ENCODE data around the gene NEXN. TPM values are rescaled to one million over a fixed set of nuclear protein-coding genes. Genes with fewer than 3 reads are reported as not detected.

The NEXN gene
- total and polyA plus RNA-seq, 7 experiments from 2014 or later, result 0.33 to 2.6 (median 0.78) TPM

DNA sequence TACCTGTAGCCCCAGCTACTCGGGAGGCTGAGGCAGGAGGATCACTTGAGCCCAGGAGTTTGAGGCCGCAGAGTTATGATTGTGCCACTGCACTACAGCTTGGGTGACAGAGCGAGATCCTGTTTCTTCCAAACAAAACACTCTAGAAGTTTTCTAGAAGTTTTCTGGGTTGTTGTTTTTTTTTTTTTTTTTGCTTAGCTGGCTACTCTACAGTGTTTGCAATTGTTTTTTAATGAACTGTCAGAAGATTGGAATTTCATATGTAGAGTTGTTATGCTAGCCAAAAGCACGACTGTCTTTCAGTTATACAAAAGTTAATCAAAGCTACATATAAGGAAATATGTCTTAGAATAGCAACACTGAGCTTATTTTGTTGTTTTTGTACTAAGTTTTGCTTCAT is 30.9 kb upstream of the NEXN start:
- peaks cover 25 to 71% (median 65%) of the 10 kb centered on the region in 5 donors for H3K36me3 Mint-ChIP-seq
- peaks cover 0 to 5% (median 0%) of the 10 kb centered on the region in 3 experiments for H3K9me3 ChIP-seq (ENCODE audit: control insufficient read depth in 2 of 3, low read length in 3 of 3)
- H3K27ac ChIP-seq (ENCODE audit: low read depth, low read length), result no peak overlapping the region
- intact Hi-C loops (cut with micrococcal nuclease), result no loop called here
- peaks cover 5 to 41% (median 22%) of the 10 kb centered on the region in 11 donors for H3K9me3 Mint-ChIP-seq
- no peaks in the 10 kb centered on the region for H3K27me3 Mint-ChIP-seq
- no peak for ATAC-seq
- DNase-seq, result no peak
- no peak overlapping the region for H3K4me3 ChIP-seq (ENCODE audit: low read length)
- H3K4me1 Mint-ChIP-seq, result peaks cover 6 to 26% (median 21%) of the 10 kb centered on the region in 7 donors
- H3K4me3 Mint-ChIP-seq, result no peak overlapping the region
- H3K4me1 ChIP-seq (ENCODE audit: control insufficient read depth in 2 of 2, insufficient read depth in 2 of 2, low read length in 2 of 2), result no peaks in the 10 kb centered on the region
- POLR2A ChIA-PET, result no interaction called here
- CTCF ChIA-PET, result no interaction called here
- no peak overlapping the region for H3K27ac Mint-ChIP-seq
- no peaks in the 10 kb centered on the region for H3K27me3 ChIP-seq (ENCODE audit: control insufficient read depth in 2 of 2, insufficient read depth in 2 of 2, low read length in 2 of 2)
- H3K36me3 ChIP-seq (ENCODE audit: control insufficient read depth in 2 of 3, insufficient read depth in 3 of 3, low read length in 3 of 3), result peaks cover 0 to 12% (median 3%) of the 10 kb centered on the region in 3 experiments

DNA sequence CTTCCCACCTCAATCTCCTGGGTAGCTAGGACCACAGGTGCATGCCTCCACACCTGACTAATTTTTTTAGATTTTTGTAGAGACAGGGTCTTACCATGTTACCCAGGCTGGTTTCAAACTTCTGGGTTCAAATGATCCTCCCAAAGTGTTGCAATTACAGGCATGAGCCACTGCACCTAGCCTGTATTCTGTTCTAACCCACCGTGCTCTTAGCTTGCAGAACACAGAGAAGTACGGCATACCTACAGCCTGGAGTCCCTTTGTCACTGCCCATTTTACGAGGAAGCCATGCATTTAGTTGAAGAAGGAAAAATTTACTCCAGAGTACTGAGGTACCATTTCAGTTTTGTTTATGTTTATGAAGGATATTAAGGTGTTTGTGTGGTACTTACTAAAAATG is 29.7 kb upstream of the NEXN start:
- no peaks in the 10 kb centered on the region for H3K4me1 ChIP-seq (ENCODE audit: control insufficient read depth in 2 of 2, insufficient read depth in 2 of 2, low read length in 2 of 2)

DNA sequence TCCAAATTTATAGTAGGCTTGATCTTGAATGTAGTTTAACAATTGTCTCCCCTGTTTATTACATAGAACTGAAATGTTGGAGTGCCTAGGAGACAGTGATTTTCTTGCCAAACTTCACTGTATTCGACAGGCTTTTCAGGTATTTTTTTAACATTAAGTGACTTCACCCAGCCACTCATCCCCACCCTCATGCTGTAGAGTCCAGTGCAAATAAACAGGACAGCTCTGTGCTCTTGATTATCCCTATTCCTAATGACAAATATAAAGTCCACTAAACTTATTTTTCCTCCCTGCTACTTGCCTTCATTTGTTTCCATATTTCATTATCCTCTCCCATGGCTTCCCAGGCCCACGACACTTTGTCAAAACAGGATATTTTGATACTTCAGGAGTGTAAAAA is 29.2 kb upstream of the NEXN start:
- no peaks in the 10 kb centered on the region for H3K27me3 ChIP-seq (ENCODE audit: control insufficient read depth in 2 of 2, insufficient read depth in 2 of 2, low read length in 2 of 2)
- no peak overlapping the region for H3K27ac ChIP-seq (ENCODE audit: low read depth, low read length)
- intact Hi-C loops (cut with micrococcal nuclease), result no loop called here
- Mint-ChIP-seq H3K27ac (peak overlapping the region in 2 of 9 donors; percentile 5 to 51), H3K4me1 (peaks cover 6 to 25% (median 19%) of the 10 kb centered on the region in 7 donors), H3K9me3 (peaks cover 5 to 28% (median 20%) of the 10 kb centered on the region in 11 donors), H3K36me3 (peaks cover 25 to 66% (median 60%) of the 10 kb centered on the region in 5 donors), H3K27me3 (no peaks in the 10 kb centered on the region), H3K4me3 (no peak overlapping the region)
- H3K36me3 ChIP-seq (ENCODE audit: control insufficient read depth in 2 of 3, insufficient read depth in 3 of 3, low read length in 3 of 3), result peaks cover 0 to 14% (median 3%) of the 10 kb centered on the region in 3 experiments
- H3K9me3 ChIP-seq (ENCODE audit: control insufficient read depth in 2 of 3, low read length in 3 of 3), result no peaks in the 10 kb centered on the region
- DNase-seq (no peak), ATAC-seq (no peak)
- no peak overlapping the region for H3K4me3 ChIP-seq (ENCODE audit: low read length)
- POLR2A ChIA-PET, result no interaction called here
- CTCF ChIA-PET, result no interaction called here
- no peaks in the 10 kb centered on the region for H3K4me1 ChIP-seq (ENCODE audit: control insufficient read depth in 2 of 2, insufficient read depth in 2 of 2, low read length in 2 of 2)

More for the DNA sequence above, 29.7 kb upstream of the NEXN start:
- Mint-ChIP-seq H3K4me3 (no peak overlapping the region), H3K27ac (no peak overlapping the region), H3K36me3 (peaks cover 26 to 71% (median 65%) of the 10 kb centered on the region in 5 donors), H3K27me3 (no peaks in the 10 kb centered on the region), H3K4me1 (peaks cover 6 to 26% (median 21%) of the 10 kb centered on the region in 7 donors), H3K9me3 (peaks cover 5 to 33% (median 22%) of the 10 kb centered on the region in 11 donors)
- intact Hi-C loops (cut with micrococcal nuclease), result no loop called here
- Histone ChIP-seq H3K27me3 (ENCODE audit: control insufficient read depth in 2 of 2, insufficient read depth in 2 of 2, low read length in 2 of 2) (no peaks in the 10 kb centered on the region), H3K36me3 (ENCODE audit: control insufficient read depth in 2 of 3, insufficient read depth in 3 of 3, low read length in 3 of 3) (peaks cover 0 to 14% (median 3%) of the 10 kb centered on the region in 3 experiments), H3K9me3 (ENCODE audit: control insufficient read depth in 2 of 3, low read length in 3 of 3) (no peaks in the 10 kb centered on the region), H3K4me3 (ENCODE audit: low read length) (no peak overlapping the region), H3K27ac (ENCODE audit: low read depth, low read length) (no peak overlapping the region)
- no peak for ATAC-seq
- DNase-seq, result no peak
- ChIA-PET POLR2A (no interaction called here), CTCF (no interaction called here)

DNA sequence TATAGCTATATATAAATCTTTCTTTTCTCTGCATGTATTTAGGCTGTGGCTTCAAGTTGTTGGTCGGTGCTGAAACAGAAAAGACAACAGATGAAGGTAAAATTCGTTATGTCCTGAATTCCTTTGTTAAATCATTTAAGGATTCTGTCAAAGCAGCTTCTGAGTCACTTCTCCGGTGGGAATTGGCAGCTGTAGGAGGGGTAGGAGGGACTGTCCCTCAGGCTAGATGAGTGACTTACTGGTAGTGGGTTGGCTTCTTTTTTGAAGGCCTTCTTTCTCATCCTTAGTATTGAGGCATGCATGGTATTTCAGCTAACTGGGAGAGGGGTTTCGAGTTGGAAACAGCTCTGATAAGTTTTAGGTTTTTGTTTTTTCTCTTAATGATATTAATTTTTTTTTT is 22.1 kb upstream of the NEXN start:
- H3K27ac Mint-ChIP-seq, result no peak overlapping the region
- H3K36me3 Mint-ChIP-seq, result peaks cover 9 to 47% (median 41%) of the 10 kb centered on the region in 5 donors
- Histone ChIP-seq H3K36me3 (ENCODE audit: control insufficient read depth in 2 of 3, insufficient read depth in 3 of 3, low read length in 3 of 3) (peaks cover 4 to 42% (median 9%) of the 10 kb centered on the region in 3 experiments), H3K27me3 (ENCODE audit: control insufficient read depth in 2 of 2, insufficient read depth in 2 of 2, low read length in 2 of 2) (no peaks in the 10 kb centered on the region), H3K4me3 (ENCODE audit: low read length) (no peak overlapping the region), H3K4me1 (ENCODE audit: control insufficient read depth in 2 of 2, insufficient read depth in 2 of 2, low read length in 2 of 2) (no peaks in the 10 kb centered on the region), H3K9me3 (ENCODE audit: control insufficient read depth in 2 of 3, low read length in 3 of 3) (no peaks in the 10 kb centered on the region), H3K27ac (ENCODE audit: low read depth, low read length) (no peak overlapping the region)
- no peaks in the 10 kb centered on the region for H3K4me1 Mint-ChIP-seq
- ATAC-seq (no peak), DNase-seq (no peak)
- H3K27me3 Mint-ChIP-seq, result no peaks in the 10 kb centered on the region
- no peak overlapping the region for H3K4me3 Mint-ChIP-seq
- POLR2A ChIA-PET, result no interaction called here
- no peaks in the 10 kb centered on the region for H3K9me3 Mint-ChIP-seq
- CTCF ChIA-PET, result interaction anchor here (0.6 kb wide), 1 partner anchor 248 kb away, joined by 4 read pairs; no protein-coding TSS in a partner anchor
- intact Hi-C loops (cut with micrococcal nuclease), result no loop called here

DNA sequence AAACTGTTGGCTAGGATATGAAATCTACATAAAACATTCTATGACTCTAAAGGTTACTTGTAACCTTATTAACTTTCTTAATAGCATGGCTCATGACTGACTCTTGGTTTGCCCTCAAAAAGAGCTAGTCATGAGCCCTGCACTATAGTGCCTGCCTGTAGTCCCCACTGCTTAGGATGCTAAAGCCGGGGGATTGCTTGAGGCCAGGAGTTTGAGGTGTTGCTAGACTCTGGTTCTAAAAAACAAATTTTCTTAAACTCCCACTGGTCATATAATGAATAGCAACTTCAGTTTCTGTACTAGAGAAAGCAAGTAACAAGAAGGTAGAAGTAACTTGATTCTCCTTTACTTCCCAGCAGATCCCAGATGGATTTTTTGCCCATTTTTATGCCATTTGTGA is 15.8 kb upstream of the NEXN start:
- CTCF ChIA-PET, result no interaction called here
- H3K4me1 ChIP-seq (ENCODE audit: control insufficient read depth in 2 of 2, insufficient read depth in 2 of 2, low read length in 2 of 2), result no peaks in the 10 kb centered on the region
- no peak overlapping the region for H3K27ac ChIP-seq (ENCODE audit: low read depth, low read length)
- no peak overlapping the region for H3K4me3 ChIP-seq (ENCODE audit: low read length)
- Mint-ChIP-seq H3K27me3 (no peaks in the 10 kb centered on the region), H3K4me3 (no peak overlapping the region), H3K27ac (no peak overlapping the region), H3K36me3 (peaks cover 4 to 38% (median 13%) of the 10 kb centered on the region in 5 donors), H3K4me1 (no peaks in the 10 kb centered on the region), H3K9me3 (no peaks in the 10 kb centered on the region)
- no peak for ATAC-seq
- intact Hi-C loops (cut with micrococcal nuclease), result no loop called here
- no peak for DNase-seq
- H3K9me3 ChIP-seq (ENCODE audit: control insufficient read depth in 2 of 3, low read length in 3 of 3), result no peaks in the 10 kb centered on the region
- no peaks in the 10 kb centered on the region for H3K27me3 ChIP-seq (ENCODE audit: control insufficient read depth in 2 of 2, insufficient read depth in 2 of 2, low read length in 2 of 2)
- POLR2A ChIA-PET, result no interaction called here
- H3K36me3 ChIP-seq (ENCODE audit: control insufficient read depth in 2 of 3, insufficient read depth in 3 of 3, low read length in 3 of 3), result peaks cover 3 to 19% (median 3%) of the 10 kb centered on the region in 3 experiments

DNA sequence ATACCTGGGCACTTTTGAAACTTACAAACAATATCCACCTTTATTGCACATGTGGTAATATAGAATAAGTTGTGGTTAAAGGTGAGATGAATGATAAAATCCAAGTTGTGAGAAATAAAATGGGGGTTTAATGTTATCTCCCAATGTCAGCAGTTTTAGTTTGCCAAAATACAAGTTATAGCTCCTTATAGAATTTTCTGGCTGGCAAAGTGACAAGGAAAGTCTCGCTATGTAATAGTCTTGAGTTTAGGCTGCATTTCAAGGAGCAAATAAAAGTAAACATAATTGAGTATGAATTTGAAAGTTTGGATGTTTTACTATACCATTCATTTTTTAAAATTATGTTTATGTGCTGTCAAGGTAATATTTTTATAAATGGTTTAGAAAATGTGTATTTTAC is 15.0 kb upstream of the NEXN start:
- Histone ChIP-seq H3K9me3 (ENCODE audit: control insufficient read depth in 2 of 3, low read length in 3 of 3) (no peaks in the 10 kb centered on the region), H3K4me3 (ENCODE audit: low read length) (no peak overlapping the region), H3K27me3 (ENCODE audit: control insufficient read depth in 2 of 2, insufficient read depth in 2 of 2, low read length in 2 of 2) (no peaks in the 10 kb centered on the region), H3K27ac (ENCODE audit: low read depth, low read length) (no peak overlapping the region), H3K36me3 (ENCODE audit: control insufficient read depth in 2 of 3, insufficient read depth in 3 of 3, low read length in 3 of 3) (peaks cover 0 to 12% (median 0%) of the 10 kb centered on the region in 3 experiments), H3K4me1 (ENCODE audit: control insufficient read depth in 2 of 2, insufficient read depth in 2 of 2, low read length in 2 of 2) (no peaks in the 10 kb centered on the region)
- H3K27me3 Mint-ChIP-seq, result no peaks in the 10 kb centered on the region
- DNase-seq, result no peak
- H3K27ac Mint-ChIP-seq, result no peak overlapping the region
- CTCF ChIA-PET, result no interaction called here
- peaks cover 2 to 35% (median 10%) of the 10 kb centered on the region in 5 donors for H3K36me3 Mint-ChIP-seq
- intact Hi-C loops (cut with micrococcal nuclease), result no loop called here
- H3K9me3 Mint-ChIP-seq, result no peaks in the 10 kb centered on the region
- ATAC-seq, result no peak
- POLR2A ChIA-PET, result no interaction called here
- no peak overlapping the region for H3K4me3 Mint-ChIP-seq
- peaks cover 0 to under 1% (median 0%) of the 10 kb centered on the region in 7 donors for H3K4me1 Mint-ChIP-seq

DNA sequence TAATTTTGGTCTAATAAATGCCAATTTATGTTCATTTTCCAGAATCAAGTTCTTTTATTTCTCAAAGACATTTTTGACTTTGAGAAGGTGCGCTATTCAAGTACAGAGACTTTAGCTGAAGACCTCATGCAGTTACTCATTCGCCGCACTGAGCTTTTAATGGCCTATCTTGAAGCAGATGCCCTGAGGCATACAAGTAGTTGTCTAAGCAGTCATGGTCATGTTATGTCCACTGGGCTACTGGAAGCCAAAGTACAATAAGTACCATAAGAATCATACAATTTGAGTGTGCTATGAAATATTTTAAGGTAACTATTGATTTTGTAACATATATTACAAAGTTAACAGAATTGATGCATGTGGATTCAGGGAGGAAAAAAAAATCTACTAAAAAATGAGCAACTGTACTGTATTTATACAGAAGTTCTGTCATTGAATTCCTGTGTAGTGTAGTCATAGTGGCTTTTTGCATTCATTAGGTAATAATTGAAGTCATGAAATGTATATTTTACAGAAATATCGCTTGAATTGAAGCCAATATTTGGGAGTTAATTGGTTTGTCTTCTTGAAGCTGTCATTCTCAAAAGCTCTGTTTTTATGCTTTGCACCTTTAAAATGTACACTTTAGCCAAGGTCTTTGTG is 13.5 kb upstream of the NEXN start:
- Histone ChIP-seq H3K4me3 (ENCODE audit: low read length) (no peak overlapping the region), H3K27me3 (ENCODE audit: control insufficient read depth in 2 of 2, insufficient read depth in 2 of 2, low read length in 2 of 2) (no peaks in the 10 kb centered on the region), H3K27ac (ENCODE audit: low read depth, low read length) (no peak overlapping the region), H3K4me1 (ENCODE audit: control insufficient read depth in 2 of 2, insufficient read depth in 2 of 2, low read length in 2 of 2) (no peaks in the 10 kb centered on the region), H3K36me3 (ENCODE audit: control insufficient read depth in 2 of 3, insufficient read depth in 3 of 3, low read length in 3 of 3) (peaks cover 0 to 10% (median 0%) of the 10 kb centered on the region in 3 experiments), H3K9me3 (ENCODE audit: control insufficient read depth in 2 of 3, low read length in 3 of 3) (no peaks in the 10 kb centered on the region)
- no peak for DNase-seq
- peaks cover 0 to 3% (median 0%) of the 10 kb centered on the region in 7 donors for H3K4me1 Mint-ChIP-seq
- intact Hi-C loops (cut with micrococcal nuclease), result no loop called here
- ATAC-seq, result no peak
- H3K4me3 Mint-ChIP-seq, result no peak overlapping the region
- ChIA-PET POLR2A (no interaction called here), CTCF (no interaction called here)
- H3K36me3 Mint-ChIP-seq, result peaks cover 0 to 29% (median 4%) of the 10 kb centered on the region in 5 donors
- H3K9me3 Mint-ChIP-seq, result no peaks in the 10 kb centered on the region
- H3K27me3 Mint-ChIP-seq, result no peaks in the 10 kb centered on the region
- no peak overlapping the region for H3K27ac Mint-ChIP-seq

Measured in naive thymus-derived CD4-positive, alpha-beta T cell (primary cell).